ENCODE data around the gene FADS1. TPM values are rescaled to one million over a fixed set of nuclear protein-coding genes. Genes with fewer than 3 reads are reported as not detected.

FADS1 gene
- total and polyA plus RNA-seq, 4 donors = 63.6 to 94.9 (median 91.9) TPM

DNA sequence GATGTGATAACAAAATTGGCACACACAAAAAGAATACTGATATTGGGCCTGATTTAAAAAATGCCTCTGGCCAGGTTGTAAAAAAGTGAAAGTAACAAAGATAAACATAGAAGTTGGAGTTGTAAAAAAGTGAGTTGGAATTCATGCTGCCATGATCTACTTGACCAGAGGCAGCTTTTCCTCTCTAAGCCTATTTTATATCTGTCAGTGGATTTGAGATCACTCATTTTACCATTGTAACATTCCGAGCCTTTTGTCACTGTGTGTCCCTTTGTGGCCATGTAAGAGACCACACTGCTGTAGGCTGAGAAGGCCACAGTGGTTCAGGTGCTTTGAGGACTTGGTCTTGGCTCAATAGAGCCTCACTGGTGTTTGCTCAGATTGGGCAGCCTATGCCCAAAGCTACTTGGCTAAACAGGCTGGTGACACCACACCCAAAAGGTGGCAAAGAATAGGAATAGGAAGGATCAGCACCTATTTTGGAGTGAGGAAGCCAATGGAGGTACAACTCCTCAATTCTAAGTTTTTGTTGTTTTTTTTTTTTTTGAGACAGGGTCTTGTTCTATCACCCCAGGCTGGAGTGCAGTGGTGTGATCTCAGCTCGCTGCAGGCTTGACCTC is 17.0 kb downstream of the FADS1 start:
- peaks cover 53% of the 10 kb centered on the region for H3K36me3 ChIP-seq (ENCODE audit: control insufficient read depth, insufficient read depth, low read length)
- 100% methylated on average over 1 of the region's 2 CpGs for WGBS (ENCODE audit: insufficient coverage)
- no peak for DNase-seq (ENCODE audit: low read depth in 4 of 6, low spot score in 6 of 6)
- H3K27me3 ChIP-seq (ENCODE audit: control insufficient read depth, insufficient read depth, low read length) = no peaks in the 10 kb centered on the region
- no peaks in the 10 kb centered on the region for H3K4me1 ChIP-seq (ENCODE audit: control insufficient read depth, insufficient read depth, low read length)
- no peaks in the 10 kb centered on the region for H3K9me3 ChIP-seq (ENCODE audit: control insufficient read depth, insufficient read depth, low read length)
- H3K27ac ChIP-seq (ENCODE audit: low read depth, low read length) = no peak overlapping the region
- H3K4me3 ChIP-seq (ENCODE audit: low read depth, low read length) = no peak overlapping the region

DNA sequence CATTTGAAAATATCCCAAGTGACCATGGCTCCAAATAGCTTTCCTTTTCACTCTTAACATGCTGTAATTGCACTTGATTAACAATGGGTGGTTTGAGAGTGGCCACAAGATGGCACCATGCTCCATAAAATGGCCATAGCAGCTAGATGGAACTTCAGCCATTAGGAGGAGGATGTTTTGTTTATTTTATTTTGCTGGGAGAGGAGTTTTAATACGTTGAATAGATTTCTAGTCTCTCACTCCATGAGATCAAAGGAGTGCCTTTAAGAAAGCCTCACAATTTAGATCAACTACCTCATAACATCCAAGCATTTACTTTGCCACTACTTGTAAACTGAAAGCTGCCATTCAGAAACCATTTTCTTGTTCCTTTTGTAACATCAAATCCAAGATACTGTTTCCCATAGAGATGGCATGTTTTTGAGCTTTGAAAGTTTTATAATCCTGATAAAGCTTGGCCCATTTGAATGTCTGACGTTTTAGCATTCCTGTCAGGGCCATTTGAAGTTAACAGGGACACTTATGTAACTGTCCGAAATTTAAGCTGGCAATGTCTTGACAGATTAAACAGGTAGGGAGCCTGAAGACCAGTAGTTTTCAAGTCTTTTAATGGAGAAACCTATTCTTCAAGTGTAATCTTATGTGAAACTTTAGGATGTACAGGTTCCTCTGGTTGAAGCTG is 19.4 kb downstream of the FADS1 start:
- Histone ChIP-seq H3K4me3 (ENCODE audit: low read depth, low read length) (no peak overlapping the region), H3K27ac (ENCODE audit: low read depth, low read length) (peak overlapping the region; percentile 49), H3K27me3 (ENCODE audit: control insufficient read depth, insufficient read depth, low read length) (no peaks in the 10 kb centered on the region), H3K4me1 (ENCODE audit: control insufficient read depth, insufficient read depth, low read length) (peaks cover 13% of the 10 kb centered on the region), H3K36me3 (ENCODE audit: control insufficient read depth, insufficient read depth, low read length) (peaks cover 29% of the 10 kb centered on the region), H3K9me3 (ENCODE audit: control insufficient read depth, insufficient read depth, low read length) (no peaks in the 10 kb centered on the region)
- peak in 5 of 6 donors; percentile 74 to 95 (median 79) for DNase-seq (ENCODE audit: low read depth in 4 of 6, low spot score in 6 of 6)
- 54% methylated on average over 2 of the region's 3 CpGs for WGBS (ENCODE audit: insufficient coverage)

DNA sequence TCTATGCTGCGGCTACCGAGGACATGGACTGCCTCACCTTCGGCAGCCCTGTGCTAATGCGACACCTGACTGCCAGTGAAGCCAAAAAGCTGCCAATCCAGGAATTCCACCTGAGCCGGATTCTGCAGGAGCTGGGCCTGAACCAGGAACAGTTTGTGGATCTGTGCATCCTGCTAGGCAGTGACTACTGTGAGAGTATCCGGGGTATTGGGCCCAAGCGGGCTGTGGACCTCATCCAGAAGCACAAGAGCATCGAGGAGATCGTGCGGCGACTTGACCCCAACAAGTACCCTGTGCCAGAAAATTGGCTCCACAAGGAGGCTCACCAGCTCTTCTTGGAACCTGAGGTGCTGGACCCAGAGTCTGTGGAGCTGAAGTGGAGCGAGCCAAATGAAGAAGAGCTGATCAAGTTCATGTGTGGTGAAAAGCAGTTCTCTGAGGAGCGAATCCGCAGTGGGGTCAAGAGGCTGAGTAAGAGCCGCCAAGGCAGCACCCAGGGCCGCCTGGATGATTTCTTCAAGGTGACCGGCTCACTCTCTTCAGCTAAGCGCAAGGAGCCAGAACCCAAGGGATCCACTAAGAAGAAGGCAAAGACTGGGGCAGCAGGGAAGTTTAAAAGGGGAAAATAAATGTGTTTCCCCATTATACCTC is 20.8 kb downstream of the FADS1 start:
- WGBS (ENCODE audit: insufficient coverage) = 92% methylated on average over 16 of the region's 18 CpGs
- Histone ChIP-seq H3K4me1 (ENCODE audit: control insufficient read depth, insufficient read depth, low read length) (peaks cover 17% of the 10 kb centered on the region), H3K27ac (ENCODE audit: low read depth, low read length) (no peak overlapping the region), H3K27me3 (ENCODE audit: control insufficient read depth, insufficient read depth, low read length) (no peaks in the 10 kb centered on the region), H3K36me3 (ENCODE audit: control insufficient read depth, insufficient read depth, low read length) (peaks cover 21% of the 10 kb centered on the region), H3K9me3 (ENCODE audit: control insufficient read depth, insufficient read depth, low read length) (no peaks in the 10 kb centered on the region), H3K4me3 (ENCODE audit: low read depth, low read length) (no peak overlapping the region)
- DNase-seq (ENCODE audit: low read depth in 4 of 6, low spot score in 6 of 6) = no peak

DNA sequence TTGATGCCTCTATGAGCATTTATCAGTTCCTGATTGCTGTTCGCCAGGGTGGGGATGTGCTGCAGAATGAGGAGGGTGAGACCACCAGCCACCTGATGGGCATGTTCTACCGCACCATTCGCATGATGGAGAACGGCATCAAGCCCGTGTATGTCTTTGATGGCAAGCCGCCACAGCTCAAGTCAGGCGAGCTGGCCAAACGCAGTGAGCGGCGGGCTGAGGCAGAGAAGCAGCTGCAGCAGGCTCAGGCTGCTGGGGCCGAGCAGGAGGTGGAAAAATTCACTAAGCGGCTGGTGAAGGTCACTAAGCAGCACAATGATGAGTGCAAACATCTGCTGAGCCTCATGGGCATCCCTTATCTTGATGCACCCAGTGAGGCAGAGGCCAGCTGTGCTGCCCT is 21.3 kb downstream of the FADS1 start:
- peaks cover 21% of the 10 kb centered on the region for H3K4me1 ChIP-seq (ENCODE audit: control insufficient read depth, insufficient read depth, low read length)
- no peak overlapping the region for H3K27ac ChIP-seq (ENCODE audit: low read depth, low read length)
- peaks cover 22% of the 10 kb centered on the region for H3K36me3 ChIP-seq (ENCODE audit: control insufficient read depth, insufficient read depth, low read length)
- no peak for DNase-seq (ENCODE audit: low read depth in 4 of 6, low spot score in 6 of 6)
- no peak overlapping the region for H3K4me3 ChIP-seq (ENCODE audit: low read depth, low read length)
- WGBS (ENCODE audit: insufficient coverage) = 73% methylated on average over 11 of the region's 12 CpGs
- no peaks in the 10 kb centered on the region for H3K9me3 ChIP-seq (ENCODE audit: control insufficient read depth, insufficient read depth, low read length)
- no peaks in the 10 kb centered on the region for H3K27me3 ChIP-seq (ENCODE audit: control insufficient read depth, insufficient read depth, low read length)

DNA sequence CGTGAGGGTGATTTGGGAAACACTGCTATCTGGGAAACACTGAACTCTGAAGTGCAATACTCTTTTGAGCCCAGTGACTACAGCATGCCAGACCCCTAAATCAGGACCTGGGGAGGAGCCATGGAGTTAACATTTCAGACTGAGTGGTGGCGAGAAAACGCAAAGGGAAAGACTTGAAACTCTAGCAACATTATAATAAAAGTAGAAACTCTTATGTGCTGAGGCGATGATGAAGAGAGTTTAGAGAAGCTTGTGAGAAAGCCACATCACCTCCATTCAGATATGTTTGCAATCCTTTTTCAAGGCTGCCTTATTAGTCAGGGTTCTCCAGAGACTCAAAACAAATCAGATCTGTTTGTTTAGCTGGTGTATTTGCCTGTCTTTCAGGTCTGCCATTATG is 22.2 kb downstream of the FADS1 start:
- Histone ChIP-seq H3K27ac (ENCODE audit: low read depth, low read length) (no peak overlapping the region), H3K4me3 (ENCODE audit: low read depth, low read length) (no peak overlapping the region), H3K27me3 (ENCODE audit: control insufficient read depth, insufficient read depth, low read length) (no peaks in the 10 kb centered on the region), H3K4me1 (ENCODE audit: control insufficient read depth, insufficient read depth, low read length) (peaks cover 29% of the 10 kb centered on the region), H3K36me3 (ENCODE audit: control insufficient read depth, insufficient read depth, low read length) (peaks cover 23% of the 10 kb centered on the region), H3K9me3 (ENCODE audit: control insufficient read depth, insufficient read depth, low read length) (no peaks in the 10 kb centered on the region)
- no peak for DNase-seq (ENCODE audit: low read depth in 4 of 6, low spot score in 6 of 6)
- 90% methylated on average over 1 of the region's 4 CpGs for WGBS (ENCODE audit: insufficient coverage)

DNA sequence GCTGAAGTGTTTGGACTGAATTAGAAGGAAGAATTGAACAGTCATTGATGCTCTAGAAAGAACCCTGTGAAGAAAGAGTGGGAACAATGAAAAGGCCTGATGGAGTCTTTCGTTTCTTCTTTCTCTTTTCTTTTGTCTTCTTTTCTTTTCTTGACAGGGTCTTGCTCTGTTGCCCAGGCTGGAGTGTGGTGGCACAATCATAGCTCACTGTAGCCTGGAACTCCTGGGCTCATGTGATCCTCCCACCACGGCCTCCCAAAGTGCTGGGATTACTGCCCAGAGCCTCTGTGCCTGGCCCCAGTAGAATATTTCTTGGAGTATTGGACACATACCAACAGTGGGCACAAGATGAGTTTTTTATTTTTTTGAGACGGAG is 23.0 kb downstream of the FADS1 start:
- no peak for DNase-seq (ENCODE audit: low read depth in 4 of 6, low spot score in 6 of 6)
- peaks cover 31% of the 10 kb centered on the region for H3K36me3 ChIP-seq (ENCODE audit: control insufficient read depth, insufficient read depth, low read length)
- no peak overlapping the region for H3K27ac ChIP-seq (ENCODE audit: low read depth, low read length)
- H3K27me3 ChIP-seq (ENCODE audit: control insufficient read depth, insufficient read depth, low read length) = no peaks in the 10 kb centered on the region
- H3K4me1 ChIP-seq (ENCODE audit: control insufficient read depth, insufficient read depth, low read length) = peaks cover 33% of the 10 kb centered on the region
- H3K9me3 ChIP-seq (ENCODE audit: control insufficient read depth, insufficient read depth, low read length) = no peaks in the 10 kb centered on the region
- 13% methylated on average over 1 of the region's 3 CpGs for WGBS (ENCODE audit: insufficient coverage)
- H3K4me3 ChIP-seq (ENCODE audit: low read depth, low read length) = peak overlapping the region; percentile 90

DNA sequence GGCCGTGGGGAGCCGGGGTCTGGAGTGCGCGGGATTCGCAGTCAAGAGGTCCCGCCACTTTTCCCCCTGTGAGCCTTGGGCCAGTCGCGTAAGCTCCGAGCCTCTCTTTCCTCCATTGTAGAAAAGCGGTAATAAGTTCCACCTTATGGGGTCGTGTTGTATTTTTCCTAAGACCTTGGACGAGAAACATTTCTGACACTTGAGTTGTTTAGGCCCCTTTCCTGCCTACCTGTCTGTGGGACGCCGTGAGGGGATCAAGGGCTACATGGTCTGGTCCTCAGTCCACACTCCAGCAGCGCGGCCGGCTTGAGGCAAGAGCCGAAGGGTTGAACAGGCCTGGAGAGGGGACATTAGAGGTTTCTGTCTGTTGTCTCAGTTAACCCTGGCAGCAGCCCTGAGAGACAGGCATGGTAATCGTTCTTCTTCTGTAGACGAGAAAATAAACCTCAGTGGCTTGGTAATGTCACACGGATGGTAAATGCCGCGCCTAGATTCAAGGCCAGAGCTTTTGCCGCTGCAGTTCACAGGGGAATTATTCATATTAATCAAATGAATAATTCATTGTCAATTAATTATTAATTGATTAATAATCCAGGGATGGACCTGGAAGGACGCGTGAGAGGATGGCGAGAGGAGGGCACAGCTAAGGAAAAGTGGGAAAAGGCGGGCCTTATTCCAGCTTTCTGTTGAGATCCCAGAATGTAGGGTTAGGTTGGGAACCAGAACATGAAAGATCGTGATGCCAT is 23.5 kb downstream of the FADS1 start:
- peak overlapping the region; percentile 93 for H3K27ac ChIP-seq (ENCODE audit: low read depth, low read length)
- peak in 1 of 6 donors; percentile 7 for DNase-seq (ENCODE audit: low read depth in 4 of 6, low spot score in 6 of 6)
- H3K27me3 ChIP-seq (ENCODE audit: control insufficient read depth, insufficient read depth, low read length) = no peaks in the 10 kb centered on the region
- H3K9me3 ChIP-seq (ENCODE audit: control insufficient read depth, insufficient read depth, low read length) = no peaks in the 10 kb centered on the region
- H3K36me3 ChIP-seq (ENCODE audit: control insufficient read depth, insufficient read depth, low read length) = peaks cover 36% of the 10 kb centered on the region
- H3K4me1 ChIP-seq (ENCODE audit: control insufficient read depth, insufficient read depth, low read length) = peaks cover 33% of the 10 kb centered on the region
- peak overlapping the region; percentile 90 for H3K4me3 ChIP-seq (ENCODE audit: low read depth, low read length)
- 5% methylated on average over 19 of the region's 29 CpGs for WGBS (ENCODE audit: insufficient coverage)

DNA sequence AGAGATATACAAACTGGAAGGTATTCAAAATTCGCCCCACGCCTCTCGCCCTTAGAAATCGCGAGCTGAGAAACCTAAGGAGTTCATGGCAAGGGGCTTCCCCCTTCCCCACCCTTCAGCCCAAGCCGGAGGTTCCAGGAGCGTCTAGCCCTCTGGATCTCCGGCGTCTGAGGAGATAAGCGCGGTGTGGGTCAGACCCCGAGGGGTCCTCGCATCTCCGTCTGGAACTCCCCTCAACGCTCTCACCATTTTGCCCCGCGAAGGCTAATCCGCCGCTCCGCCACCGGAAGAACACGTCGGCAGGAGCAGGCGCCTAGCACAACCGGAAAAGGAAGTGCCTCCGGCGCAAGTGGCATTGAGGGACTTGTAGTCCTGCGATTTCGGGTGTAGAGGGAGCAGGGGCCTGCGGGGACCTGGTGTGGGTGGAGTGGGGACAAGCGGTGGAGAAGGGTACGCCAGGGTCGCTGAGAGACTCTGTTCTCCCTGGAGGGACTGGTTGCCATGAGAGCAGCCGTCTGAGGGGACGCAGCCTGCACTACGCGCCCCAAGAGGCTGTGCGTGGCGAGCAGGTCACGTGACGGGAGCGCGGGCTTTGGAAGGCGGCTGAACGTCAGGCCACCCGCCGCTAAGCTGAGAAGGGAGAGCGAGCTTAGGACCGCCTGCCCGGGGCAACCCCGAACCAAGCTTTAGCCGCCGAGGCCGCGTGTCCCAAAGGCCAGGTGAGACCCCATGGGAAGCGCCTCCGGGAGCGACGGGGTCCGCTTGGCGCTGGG is 24.3 kb downstream of the FADS1 start, which contains the start of the genes FEN1 and TMEM258:
FEN1 (plus strand) TSS at position 602 of the 773 bp plus-strand sequence. CDS start 2,451 bp downstream, outside the sequence.
TMEM258 (minus strand) TSS at position 290 of the 773 bp plus-strand sequence; CDS start at position 249, 41 bp downstream.
- H3K27me3 ChIP-seq (ENCODE audit: control insufficient read depth, insufficient read depth, low read length) = no peaks in the 10 kb centered on the region
- peak; percentile 80 to 98 (median 92) for DNase-seq (ENCODE audit: low read depth in 4 of 6, low spot score in 6 of 6)
- H3K4me1 ChIP-seq (ENCODE audit: control insufficient read depth, insufficient read depth, low read length) = peaks cover 38% of the 10 kb centered on the region
- WGBS (ENCODE audit: insufficient coverage) = 0% methylated on average over 60 of the region's 61 CpGs
- H3K36me3 ChIP-seq (ENCODE audit: control insufficient read depth, insufficient read depth, low read length) = peaks cover 44% of the 10 kb centered on the region
- H3K4me3 ChIP-seq (ENCODE audit: low read depth, low read length) = peak within 1 kb of the TSS; percentile 90
- H3K27ac ChIP-seq (ENCODE audit: low read depth, low read length) = peak within 1 kb of the TSS; percentile 93
- H3K9me3 ChIP-seq (ENCODE audit: control insufficient read depth, insufficient read depth, low read length) = no peaks in the 10 kb centered on the region
